ENCODE measurements around the gene DHRS3. TPM values are rescaled to one million over a fixed set of nuclear protein-coding genes. Genes with fewer than 3 reads are reported as not detected.

Gene DHRS3
- total and polyA plus RNA-seq, 10 of the 15 experiments (the other 5 are each of a cell fraction or from before 2014, with no cell fraction given), result 0.23 to 29.7 (median 1.2) TPM

GRCh38 chr1:12649971-12650421 lies 32.0 kb upstream of the DHRS3 start:
- Histone ChIP-seq H3K4me3 (no peak overlapping the region), H3K79me2 (ENCODE audit: control insufficient read depth, insufficient read depth, low read length) (no peaks in the 10 kb centered on the region), H2AFZ (ENCODE audit: control insufficient read depth, low read depth, low read length) (no peak overlapping the region), H3K27ac (ENCODE audit: control insufficient read depth, insufficient read depth) (no peak overlapping the region), H3K9me3 (replicated peaks; ENCODE audit: control insufficient read depth, insufficient read depth, low read length) (no peaks in the 10 kb centered on the region), H3K4me1 (ENCODE audit: control insufficient read depth, insufficient read depth, low read length) (no peaks in the 10 kb centered on the region), H3K4me2 (ENCODE audit: control insufficient read depth, insufficient read depth) (no peak overlapping the region), H3K9ac (ENCODE audit: control insufficient read depth, insufficient read depth, low read length) (no peak overlapping the region), H4K20me1 (ENCODE audit: control insufficient read depth, insufficient read depth) (no peaks in the 10 kb centered on the region), H3K27me3 (replicated peaks in 1 of 2; ENCODE audit: control insufficient read depth in 2 of 2, insufficient read depth in 2 of 2, low read length in 1 of 2) (no peaks in the 10 kb centered on the region; a peak in 1 of 4 replicates), H3K36me3 (ENCODE audit: control insufficient read depth in 2 of 2, insufficient read depth in 2 of 2, low read length in 1 of 2) (no peaks in the 10 kb centered on the region)
- ChIA-PET RAD21 (ENCODE audit: unreplicated experiment) (interaction anchor here (1.0 kb wide), 1 partner anchor 9 kb away, joined by 4 read pairs; no protein-coding TSS in a partner anchor), POLR2A (no interaction called here), SMC1A (ENCODE audit: uncharacterized antibody, unreplicated experiment) (interaction anchor here (1.9 kb wide), 1 partner anchor 335 kb away, joined by 4 read pairs; no protein-coding TSS in a partner anchor), CTCF (interaction anchor here (1.1 to 2.4 kb wide), 3 partner anchors 9 to 375 kb away, joined by 3 to 9 read pairs (median 5); no protein-coding TSS in a partner anchor)
- BruUV-seq (replicated peaks), result no TSS peak
- FAIRE-seq (no peak), ATAC-seq (no peak), DNase-seq (ENCODE audit: low read depth, low spot score) (no peak)
- 25% methylated on average over 5 of the region's 5 CpGs for WGBS (ENCODE audit: insufficient coverage, insufficient replicate concordance, low lambda C conversion rate, missing lambda C conversion rate)
- in situ Hi-C loops (cut with MboI) (no loop called here), intact Hi-C loops (cut with micrococcal nuclease; ENCODE audit: unreplicated experiment) (no loop called here)
- TF ChIP-seq E4F1 (IDR thresholded peaks at IDR 0.05; ENCODE audit: borderline replicate concordance, partially characterized antibody), result no peak
- no peak for TF ChIP-seq CHD4 (IDR thresholded peaks at IDR 0.05)
- no peak for TF ChIP-seq NR2C1 (IDR thresholded peaks at IDR 0.05)
- no peak for TF ChIP-seq BMI1 (IDR thresholded peaks at IDR 0.05; ENCODE audit: borderline replicate concordance)
- TF ChIP-seq LARP7 (IDR thresholded peaks at IDR 0.05), result no peak
- TF ChIP-seq MTA2 (IDR thresholded peaks at IDR 0.05; ENCODE audit: low read depth), result no peak
- TF ChIP-seq EED (IDR thresholded peaks at IDR 0.05; ENCODE audit: low read depth), result no peak
- TF ChIP-seq SKIL (IDR thresholded peaks at IDR 0.05; ENCODE audit: low read depth, poor library complexity, severe bottlenecking), result no peak
- TF ChIP-seq RELA (IDR thresholded peaks at IDR 0.05; ENCODE audit: borderline replicate concordance, partially characterized antibody), result no peak
- no peak for TF ChIP-seq RFX5 (IDR thresholded peaks at IDR 0.05; ENCODE audit: low read depth, low read length)
- TF ChIP-seq TCF7 (IDR thresholded peaks at IDR 0.05; ENCODE audit: borderline replicate concordance), result no peak
